ENCODE data around the gene PKMYT1. TPM values are rescaled to one million over a fixed set of nuclear protein-coding genes. Genes with fewer than 3 reads are reported as not detected.

Gene PKMYT1
- total and polyA plus RNA-seq, 2 donors (not counting 1 experiment from before 2014, with no cell fraction given) = 1.2 to 2.7 TPM

DNA sequence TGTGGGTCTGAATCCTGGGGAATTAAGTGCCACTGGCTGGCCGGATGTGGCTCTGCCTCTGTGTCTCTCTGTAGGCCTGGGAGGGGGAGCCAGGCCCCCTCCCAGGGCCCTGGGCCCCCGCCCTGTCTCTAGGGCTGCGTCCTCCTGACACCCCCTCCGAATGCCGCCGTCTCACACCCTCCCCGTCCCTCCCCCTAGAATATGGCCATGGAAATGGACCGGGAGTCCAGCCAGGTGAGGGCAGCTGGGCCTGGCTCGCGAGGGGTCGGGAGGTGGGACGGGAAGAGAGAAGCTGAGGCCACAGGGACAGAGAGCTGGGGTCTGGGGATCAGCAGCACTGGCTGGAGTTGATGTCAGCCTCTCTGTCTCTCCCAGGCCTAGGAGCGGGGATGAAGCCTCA is 16.1 kb upstream of the PKMYT1 start:
- Histone ChIP-seq H3K4me3 (replicated peaks in 1 of 4; ENCODE audit: control extremely low read depth in 1 of 4, insufficient read depth in 1 of 4, low read depth in 3 of 4, low read length in 4 of 4) (no peak overlapping the region), H3K4me2 (ENCODE audit: extremely low read depth, insufficient read depth, low read length) (no peak overlapping the region), H3K79me2 (ENCODE audit: control insufficient read depth, insufficient read depth, low read length) (no peaks in the 10 kb centered on the region), H4K20me1 (ENCODE audit: control insufficient read depth, extremely low read depth, insufficient read depth, low read length) (no peaks in the 10 kb centered on the region), H3K27me3 (ENCODE audit: control insufficient read depth, insufficient read depth, low read length) (no peaks in the 10 kb centered on the region), H3K9me3 (ENCODE audit: control insufficient read depth, insufficient read depth, low read depth, low read length) (no peaks in the 10 kb centered on the region), H3K4me1 (ENCODE audit: control insufficient read depth, extremely low read depth, insufficient read depth, low read length) (no peaks in the 10 kb centered on the region), H3K27ac (ENCODE audit: insufficient read depth, low read length) (no peak overlapping the region), H2AFZ (ENCODE audit: low read length) (no peak overlapping the region), H3K9ac (ENCODE audit: insufficient read depth, low read length) (no peak overlapping the region), H3K36me3 (ENCODE audit: control insufficient read depth, insufficient read depth, low read length) (no peaks in the 10 kb centered on the region)
- TF ChIP-seq EZH2 (IDR thresholded peaks at IDR 0.05; ENCODE audit: low read length, missing control alignments) = no peak
- TF ChIP-seq, protein P1, sequence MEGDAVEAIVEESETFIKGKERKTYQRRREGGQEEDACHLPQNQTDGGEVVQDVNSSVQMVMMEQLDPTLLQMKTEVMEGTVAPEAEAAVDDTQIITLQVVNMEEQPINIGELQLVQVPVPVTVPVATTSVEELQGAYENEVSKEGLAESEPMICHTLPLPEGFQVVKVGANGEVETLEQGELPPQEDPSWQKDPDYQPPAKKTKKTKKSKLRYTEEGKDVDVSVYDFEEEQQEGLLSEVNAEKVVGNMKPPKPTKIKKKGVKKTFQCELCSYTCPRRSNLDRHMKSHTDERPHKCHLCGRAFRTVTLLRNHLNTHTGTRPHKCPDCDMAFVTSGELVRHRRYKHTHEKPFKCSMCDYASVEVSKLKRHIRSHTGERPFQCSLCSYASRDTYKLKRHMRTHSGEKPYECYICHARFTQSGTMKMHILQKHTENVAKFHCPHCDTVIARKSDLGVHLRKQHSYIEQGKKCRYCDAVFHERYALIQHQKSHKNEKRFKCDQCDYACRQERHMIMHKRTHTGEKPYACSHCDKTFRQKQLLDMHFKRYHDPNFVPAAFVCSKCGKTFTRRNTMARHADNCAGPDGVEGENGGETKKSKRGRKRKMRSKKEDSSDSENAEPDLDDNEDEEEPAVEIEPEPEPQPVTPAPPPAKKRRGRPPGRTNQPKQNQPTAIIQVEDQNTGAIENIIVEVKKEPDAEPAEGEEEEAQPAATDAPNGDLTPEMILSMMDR (conservative IDR thresholded peaks at IDR 0.05 in 1 of 2, IDR thresholded peaks at IDR 0.05 in 1 of 2; ENCODE audit: low read depth in 1 of 2, low read length in 2 of 2) = no peak
- DNase-seq (ENCODE audit: low read depth in 2 of 2) = no peak

DNA sequence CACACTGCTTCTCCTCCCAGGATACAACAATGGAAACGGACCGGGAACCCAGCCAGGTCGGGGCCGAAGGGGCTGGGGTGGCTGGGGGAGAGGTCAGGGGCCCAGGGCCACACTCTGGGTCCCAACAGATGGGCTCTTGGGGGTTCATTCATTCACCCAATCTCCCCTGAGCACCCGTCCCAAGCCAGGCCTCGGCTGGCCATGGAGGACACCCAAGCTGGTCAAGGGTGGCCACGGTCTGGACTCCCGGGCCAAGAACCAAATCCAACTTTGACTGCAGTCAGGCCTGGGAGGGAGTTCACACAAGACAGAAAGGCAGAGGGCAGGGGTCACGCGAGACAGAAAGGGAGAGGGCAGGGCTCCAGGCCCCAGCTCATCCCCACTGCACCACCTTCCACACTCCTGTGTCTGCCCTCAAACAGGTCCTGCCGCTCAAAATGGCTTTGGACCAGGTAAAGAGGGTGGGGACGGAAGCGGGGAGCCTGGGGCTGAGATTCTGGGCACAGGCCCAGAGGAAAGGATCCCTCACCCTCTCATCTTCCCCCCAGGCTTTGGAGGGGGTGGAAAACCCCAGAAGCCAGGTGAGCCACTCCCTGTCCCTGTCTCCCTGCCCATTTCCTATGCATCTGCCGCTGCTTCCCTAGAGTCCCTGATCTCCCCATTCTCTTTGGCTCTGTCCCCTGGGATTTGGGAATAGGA is 12.3 kb upstream of the PKMYT1 start:
- TF ChIP-seq, protein P1 (conservative IDR thresholded peaks at IDR 0.05 in 1 of 2, IDR thresholded peaks at IDR 0.05 in 1 of 2; ENCODE audit: low read depth in 1 of 2, low read length in 2 of 2) = no peak
- TF ChIP-seq EZH2 (IDR thresholded peaks at IDR 0.05; ENCODE audit: low read length, missing control alignments) = no peak
- H3K9me3 ChIP-seq (ENCODE audit: control insufficient read depth, insufficient read depth, low read depth, low read length) = no peaks in the 10 kb centered on the region
- H3K79me2 ChIP-seq (ENCODE audit: control insufficient read depth, insufficient read depth, low read length) = no peaks in the 10 kb centered on the region
- H3K4me2 ChIP-seq (ENCODE audit: extremely low read depth, insufficient read depth, low read length) = no peak overlapping the region
- no peak overlapping the region for H3K9ac ChIP-seq (ENCODE audit: insufficient read depth, low read length)
- no peaks in the 10 kb centered on the region for H4K20me1 ChIP-seq (ENCODE audit: control insufficient read depth, extremely low read depth, insufficient read depth, low read length)
- no peak overlapping the region for H3K27ac ChIP-seq (ENCODE audit: insufficient read depth, low read length)
- no peaks in the 10 kb centered on the region for H3K27me3 ChIP-seq (ENCODE audit: control insufficient read depth, insufficient read depth, low read length)
- no peaks in the 10 kb centered on the region for H3K4me1 ChIP-seq (ENCODE audit: control insufficient read depth, extremely low read depth, insufficient read depth, low read length)
- H2AFZ ChIP-seq (ENCODE audit: low read length) = no peak overlapping the region
- H3K4me3 ChIP-seq (replicated peaks in 1 of 4; ENCODE audit: control extremely low read depth in 1 of 4, insufficient read depth in 1 of 4, low read depth in 3 of 4, low read length in 4 of 4) = no peak overlapping the region
- H3K36me3 ChIP-seq (ENCODE audit: control insufficient read depth, insufficient read depth, low read length) = no peaks in the 10 kb centered on the region
- no peak for DNase-seq (ENCODE audit: low read depth in 2 of 2)

DNA sequence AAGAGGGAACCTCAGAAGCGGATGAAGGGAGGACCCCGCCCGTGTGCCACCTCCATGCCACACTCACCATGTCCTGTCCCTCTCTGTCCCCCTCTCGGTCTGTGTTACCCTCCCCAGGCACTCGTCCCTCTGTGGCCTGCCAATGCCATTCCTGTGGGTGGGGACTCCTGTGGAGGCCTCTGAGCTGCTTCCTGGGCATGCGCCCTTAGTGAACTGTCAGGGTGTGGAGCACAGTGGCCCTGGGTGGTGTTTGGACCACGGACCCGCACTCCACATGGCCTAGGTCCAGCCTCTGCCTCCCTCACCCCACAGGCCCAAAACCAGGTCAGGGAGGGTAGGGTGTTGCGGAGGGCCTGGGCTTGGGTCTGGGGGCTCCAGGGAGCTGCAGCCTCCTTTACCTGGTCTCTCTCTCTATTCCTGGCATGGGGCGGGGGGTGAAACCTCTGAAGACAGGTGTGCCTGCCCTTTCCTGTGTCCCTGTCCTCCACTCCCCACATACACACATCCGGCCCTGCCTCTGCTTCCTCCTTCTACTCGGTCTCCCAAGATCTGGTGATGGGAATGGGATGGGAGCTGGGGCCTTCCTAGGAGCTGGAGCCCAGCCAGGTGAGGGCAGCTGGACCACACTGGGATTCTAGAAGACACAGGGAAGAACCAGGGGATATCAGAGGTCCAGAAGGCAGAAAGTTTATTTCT is 11.5 kb upstream of the PKMYT1 start:
- Histone ChIP-seq H3K36me3 (ENCODE audit: control insufficient read depth, insufficient read depth, low read length) (no peaks in the 10 kb centered on the region), H3K79me2 (ENCODE audit: control insufficient read depth, insufficient read depth, low read length) (no peaks in the 10 kb centered on the region), H3K9me3 (ENCODE audit: control insufficient read depth, insufficient read depth, low read depth, low read length) (no peaks in the 10 kb centered on the region), H2AFZ (ENCODE audit: low read length) (no peak overlapping the region), H3K27ac (ENCODE audit: insufficient read depth, low read length) (no peak overlapping the region), H3K4me3 (replicated peaks in 1 of 4; ENCODE audit: control extremely low read depth in 1 of 4, insufficient read depth in 1 of 4, low read depth in 3 of 4, low read length in 4 of 4) (no peak overlapping the region), H3K27me3 (ENCODE audit: control insufficient read depth, insufficient read depth, low read length) (no peaks in the 10 kb centered on the region), H3K9ac (ENCODE audit: insufficient read depth, low read length) (no peak overlapping the region), H3K4me2 (ENCODE audit: extremely low read depth, insufficient read depth, low read length) (no peak overlapping the region), H3K4me1 (ENCODE audit: control insufficient read depth, extremely low read depth, insufficient read depth, low read length) (no peaks in the 10 kb centered on the region), H4K20me1 (ENCODE audit: control insufficient read depth, extremely low read depth, insufficient read depth, low read length) (no peaks in the 10 kb centered on the region)
- no peak for TF ChIP-seq EZH2 (IDR thresholded peaks at IDR 0.05; ENCODE audit: low read length, missing control alignments)
- TF ChIP-seq, protein P1 (conservative IDR thresholded peaks at IDR 0.05 in 1 of 2, IDR thresholded peaks at IDR 0.05 in 1 of 2; ENCODE audit: low read depth in 1 of 2, low read length in 2 of 2) = no peak
- DNase-seq (ENCODE audit: low read depth in 2 of 2) = no peak
